Measurements from ENCODE around the gene ABLIM2. TPM values are rescaled to one million over a fixed set of nuclear protein-coding genes. Genes with fewer than 3 reads are reported as not detected.

ABLIM2 gene
- total RNA-seq (2022; extraction: Qiagen RNA extraction; ENCODE audit: low read depth): 3.3 to 5.4 TPM (median 5.0 TPM) in 5 replicates

DNA sequence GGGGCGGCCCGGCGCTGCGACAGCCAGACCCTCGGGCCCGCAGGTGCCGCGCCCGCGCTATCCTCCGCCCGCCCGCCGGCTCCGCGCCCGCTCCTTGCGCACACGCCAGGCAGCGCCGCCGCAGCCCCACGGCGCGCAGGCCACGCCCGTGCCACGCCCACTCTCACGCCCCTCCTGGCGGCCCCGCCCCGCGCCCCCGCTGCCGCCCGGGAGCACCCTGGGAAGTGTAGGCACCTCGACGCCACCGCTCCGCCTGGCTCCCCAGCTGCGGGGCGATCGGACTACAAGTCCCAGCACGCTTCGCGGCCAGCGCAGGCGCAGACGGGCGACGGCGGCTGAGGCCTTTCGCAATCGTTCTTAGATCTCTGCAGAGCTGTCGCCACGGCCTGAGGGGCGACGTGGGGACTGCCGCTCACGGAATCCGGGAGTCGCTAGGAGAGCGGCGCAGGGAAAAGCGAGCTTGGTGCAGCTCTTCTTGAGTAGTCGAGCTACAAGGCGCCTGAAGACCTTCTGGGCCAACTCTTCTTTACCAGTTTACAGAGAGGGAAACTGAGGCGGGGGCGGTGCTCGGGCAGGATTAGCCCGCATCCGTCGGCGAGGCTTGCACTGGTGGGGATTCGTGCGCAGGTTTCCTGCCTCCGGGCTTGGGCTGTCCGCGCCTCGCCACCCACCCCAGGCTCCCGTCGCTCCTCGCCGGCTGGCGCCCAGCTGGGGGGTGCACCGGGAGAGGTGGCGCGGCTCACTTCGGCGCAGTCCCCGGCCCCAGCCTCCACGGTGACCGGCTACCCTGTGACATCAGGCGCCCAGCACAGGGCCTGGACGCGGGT, at the start of gene ABLIM2:
ABLIM2 (minus strand) TSS at position 104 of the 827 bp plus-strand sequence. CDS start 124 bp downstream, outside the sequence.

GRCh38 chr4:8198906-8199593, 40.4 kb upstream of the ABLIM2 start, which contains the start of gene SH3TC1:
TSS of gene SH3TC1 (plus strand) at chr4:8199290. CDS start at chr4:8205195, 5,905 bp downstream.

GRCh38 chr4:7939377-7940108, 219.1 kb downstream of the ABLIM2 start, which contains the start of gene AFAP1:
TSS of gene AFAP1 (minus strand) at chr4:7939861. CDS start at chr4:7872078, 67,783 bp downstream.

Other genes with a start within 250 kb of the ABLIM2 start
- 14.8 to 23.2 TPM (median 21.1 TPM) in 5 replicates for gene AFAP1, start 219.0 kb downstream of the ABLIM2 start, total RNA-seq (2022; extraction: Qiagen RNA extraction; ENCODE audit: low read depth)
- gene SH3TC1, start 40.5 kb upstream of the ABLIM2 start, total RNA-seq (2022; extraction: Qiagen RNA extraction; ENCODE audit: low read depth): 16.5 to 20.5 TPM (median 18.9 TPM) in 5 replicates
- gene HTRA3, start 110.9 kb upstream of the ABLIM2 start, total RNA-seq (2022; extraction: Qiagen RNA extraction; ENCODE audit: low read depth): 14.5 to 20.7 TPM (median 19.6 TPM) in 5 replicates

Data from A549 treated with GW870086 at 1 μM for 4 hours (cell line).